ENCODE results near the gene NFATC1.
"Not testable (repeated sequence)": the region's sequence is repeated elsewhere in the genome, so short reads cannot be mapped to it uniquely, and the experiment has no call there.

NFATC1 gene

GRCh38 chr18:79375441-79376154, 20.1 kb upstream of the NFATC1 start:
- no peak for DNase-seq (ENCODE audit: low read depth)

GRCh38 chr18:79376661-79377060, 19.1 kb upstream of the NFATC1 start:
- DNase-seq (ENCODE audit: low read depth): not testable (repeated sequence)

- no peak for DNase-seq (ENCODE audit: low read depth)
Observed at GRCh38 chr18:79377187-79377891, 18.4 kb upstream of the NFATC1 start.

- DNase-seq (ENCODE audit: low read depth): peak; percentile 57
Observed at GRCh38 chr18:79378536-79379250, 17.0 kb upstream of the NFATC1 start.

- DNase-seq (ENCODE audit: low read depth): no peak
Observed at GRCh38 chr18:79379251-79379905, 16.4 kb upstream of the NFATC1 start.

GRCh38 chr18:79379931-79380815, 15.6 kb upstream of the NFATC1 start:
- DNase-seq (ENCODE audit: low read depth): no peak

GRCh38 chr18:79380816-79381806, 14.6 kb upstream of the NFATC1 start:
- no peak for DNase-seq (ENCODE audit: low read depth)

- DNase-seq (ENCODE audit: low read depth): no peak
Observed at GRCh38 chr18:79381811-79382311, 13.9 kb upstream of the NFATC1 start.

GRCh38 chr18:79382681-79383387, 12.9 kb upstream of the NFATC1 start:
- no peak for DNase-seq (ENCODE audit: low read depth)

- no peak for DNase-seq (ENCODE audit: low read depth)
Observed at GRCh38 chr18:79383388-79384056, 12.2 kb upstream of the NFATC1 start.

- no peak for DNase-seq (ENCODE audit: low read depth)
Observed at GRCh38 chr18:79384151-79384807, 11.5 kb upstream of the NFATC1 start.

- no peak for DNase-seq (ENCODE audit: low read depth)
Observed at GRCh38 chr18:79384834-79385233, 10.9 kb upstream of the NFATC1 start.

- DNase-seq (ENCODE audit: low read depth): no peak
Observed at GRCh38 chr18:79385326-79385707, 10.4 kb upstream of the NFATC1 start.

GRCh38 chr18:79385708-79386341, 9.9 kb upstream of the NFATC1 start:
- no peak for DNase-seq (ENCODE audit: low read depth)

- no peak for DNase-seq (ENCODE audit: low read depth)
Observed at GRCh38 chr18:79386547-79386946, 9.2 kb upstream of the NFATC1 start.

- DNase-seq (ENCODE audit: low read depth): no peak
Observed at GRCh38 chr18:79387214-79387613, 8.5 kb upstream of the NFATC1 start.

GRCh38 chr18:79387615-79388014, 8.1 kb upstream of the NFATC1 start:
- DNase-seq (ENCODE audit: low read depth): no peak

- DNase-seq (ENCODE audit: low read depth): no peak
Observed at GRCh38 chr18:79388043-79388442, 7.7 kb upstream of the NFATC1 start.
